ENCODE results near the gene ZNF556. TPM values are rescaled to one million over a fixed set of nuclear protein-coding genes. Genes with fewer than 3 reads are reported as not detected.

The ZNF556 gene
- total RNA-seq, 2 experiments from 2014 or later = 0.09 TPM; not detected in 1

- BruUV-seq (replicated peaks) = no TSS peak
These were observed 32.8 kb upstream of the ZNF556 start for GRCh38 chr19:2834294-2834871.

GRCh38 chr19:2837430-2837829, 29.7 kb upstream of the ZNF556 start:
- intact Hi-C loops (cut with micrococcal nuclease; ENCODE audit: unreplicated experiment) = no loop called here
- Histone ChIP-seq H3K9me2 (ENCODE audit: insufficient read depth, low read length) (no peaks in the 10 kb centered on the region), H3K79me2 (ENCODE audit: insufficient read depth, low read depth, low read length) (no peaks in the 10 kb centered on the region), H3K4me1 (ENCODE audit: insufficient read depth, low read length, poor library complexity, severe bottlenecking) (peaks cover 12% of the 10 kb centered on the region), H3K4me3 (ENCODE audit: low read depth, low read length, poor library complexity, severe bottlenecking) (no peak overlapping the region), H4K20me1 (ENCODE audit: insufficient read depth, low read length) (no peaks in the 10 kb centered on the region), H3K4me2 (ENCODE audit: low read length) (no peak overlapping the region), H3K9me3 (ENCODE audit: low read length) (peaks cover 23% of the 10 kb centered on the region), H3K36me3 (ENCODE audit: insufficient read depth, low read length) (no peaks in the 10 kb centered on the region), H3K27ac (ENCODE audit: low read depth, low read length, poor library complexity, severe bottlenecking) (no peak overlapping the region), H2AFZ (ENCODE audit: low read length) (no peak overlapping the region)
- CTCF ChIA-PET (ENCODE audit: unreplicated experiment) = no interaction called here
- POLR2A ChIA-PET = no interaction called here
- no peak for DNase-seq (ENCODE audit: low spot score)
- BruUV-seq (replicated peaks) = no TSS peak
- no peak for TF ChIP-seq EZH2phosphoT487 (IDR thresholded peaks at IDR 0.05; ENCODE audit: borderline replicate concordance, low read depth, low read length)
- TF ChIP-seq, protein P1, sequence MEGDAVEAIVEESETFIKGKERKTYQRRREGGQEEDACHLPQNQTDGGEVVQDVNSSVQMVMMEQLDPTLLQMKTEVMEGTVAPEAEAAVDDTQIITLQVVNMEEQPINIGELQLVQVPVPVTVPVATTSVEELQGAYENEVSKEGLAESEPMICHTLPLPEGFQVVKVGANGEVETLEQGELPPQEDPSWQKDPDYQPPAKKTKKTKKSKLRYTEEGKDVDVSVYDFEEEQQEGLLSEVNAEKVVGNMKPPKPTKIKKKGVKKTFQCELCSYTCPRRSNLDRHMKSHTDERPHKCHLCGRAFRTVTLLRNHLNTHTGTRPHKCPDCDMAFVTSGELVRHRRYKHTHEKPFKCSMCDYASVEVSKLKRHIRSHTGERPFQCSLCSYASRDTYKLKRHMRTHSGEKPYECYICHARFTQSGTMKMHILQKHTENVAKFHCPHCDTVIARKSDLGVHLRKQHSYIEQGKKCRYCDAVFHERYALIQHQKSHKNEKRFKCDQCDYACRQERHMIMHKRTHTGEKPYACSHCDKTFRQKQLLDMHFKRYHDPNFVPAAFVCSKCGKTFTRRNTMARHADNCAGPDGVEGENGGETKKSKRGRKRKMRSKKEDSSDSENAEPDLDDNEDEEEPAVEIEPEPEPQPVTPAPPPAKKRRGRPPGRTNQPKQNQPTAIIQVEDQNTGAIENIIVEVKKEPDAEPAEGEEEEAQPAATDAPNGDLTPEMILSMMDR (conservative IDR thresholded peaks at IDR 0.05; ENCODE audit: low read length) = no peak

More at GRCh38 chr19:2834294-2834871, 32.8 kb upstream of the ZNF556 start:
- intact Hi-C loops (cut with micrococcal nuclease; ENCODE audit: unreplicated experiment) = no loop called here
- Histone ChIP-seq H3K27ac (ENCODE audit: low read depth, low read length, poor library complexity, severe bottlenecking) (no peak overlapping the region), H3K4me3 (ENCODE audit: low read depth, low read length, poor library complexity, severe bottlenecking) (no peak overlapping the region), H3K4me2 (ENCODE audit: low read length) (no peak overlapping the region), H3K9me3 (ENCODE audit: low read length) (peaks cover 23% of the 10 kb centered on the region), H3K9me2 (ENCODE audit: insufficient read depth, low read length) (no peaks in the 10 kb centered on the region), H3K79me2 (ENCODE audit: insufficient read depth, low read depth, low read length) (no peaks in the 10 kb centered on the region), H4K20me1 (ENCODE audit: insufficient read depth, low read length) (no peaks in the 10 kb centered on the region), H2AFZ (ENCODE audit: low read length) (no peak overlapping the region), H3K36me3 (ENCODE audit: insufficient read depth, low read length) (no peaks in the 10 kb centered on the region), H3K4me1 (ENCODE audit: insufficient read depth, low read length, poor library complexity, severe bottlenecking) (no peaks in the 10 kb centered on the region)
- DNase-seq (ENCODE audit: low spot score) = no peak
- ChIA-PET POLR2A (no interaction called here), CTCF (ENCODE audit: unreplicated experiment) (no interaction called here)
- no peak for TF ChIP-seq EZH2phosphoT487 (IDR thresholded peaks at IDR 0.05; ENCODE audit: borderline replicate concordance, low read depth, low read length)
- TF ChIP-seq, protein P1 (conservative IDR thresholded peaks at IDR 0.05; ENCODE audit: low read length) = no peak

Measured in OCI-LY7 (cell line).